Endodermal cell (in vitro differentiated cells): Measurements from ENCODE around the gene HECW1. TPM values are rescaled to one million over a fixed set of nuclear protein-coding genes. Genes with fewer than 3 reads are reported as not detected.

Experiments used
- DNase-seq: peaks from one replicate; pipeline ENCODE4 v3.0.0-alpha.2; 2017
- H3K27ac ChIP-seq: 2 replicates; pipeline ENCODE4 v1.5.1; 2013; ENCODE audit warnings: mild to moderate bottlenecking, low read depth, low read length, moderate library complexity
- H3K27me3 ChIP-seq: 2 replicates; pipeline ENCODE4 v1.6.1; 2013; ENCODE audit warnings: mild to moderate bottlenecking, low read length, moderate library complexity; ENCODE audit not compliant: insufficient read depth, control insufficient read depth, poor library complexity, severe bottlenecking
- H3K36me3 ChIP-seq: 2 replicates; pipeline ENCODE4 v1.7.0; 2013; ENCODE audit warnings: mild to moderate bottlenecking, low read length, moderate library complexity; ENCODE audit not compliant: control insufficient read depth, insufficient read depth
- H3K4me1 ChIP-seq: one replicate; pipeline ENCODE4 v1.7.0; 2013; ENCODE audit warnings: low read length; ENCODE audit not compliant: control insufficient read depth, insufficient read depth
- H3K4me3 ChIP-seq: 2 replicates; pipeline ENCODE4 v1.5.1; 2013; ENCODE audit warnings: mild to moderate bottlenecking, low read length, moderate library complexity
- H3K9ac ChIP-seq: 2 replicates; pipeline ENCODE4 v1.6.1; 2013; ENCODE audit warnings: mild to moderate bottlenecking, low read length, moderate library complexity; ENCODE audit not compliant: poor library complexity, severe bottlenecking; ENCODE audit errors: extremely low read depth
- H3K9me3 ChIP-seq: 2 replicates; pipeline ENCODE4 v1.6.1; 2013; ENCODE audit warnings: mild to moderate bottlenecking, low read length, moderate library complexity; ENCODE audit not compliant: control insufficient read depth
- H3K27ac Mint-ChIP-seq: 2 replicates; pipeline ENCODE4 v1.8.0; 2020; ENCODE audit warnings: mixed read lengths
- H3K27me3 Mint-ChIP-seq: 2 replicates; pipeline ENCODE4 v1.8.0; 2021; ENCODE audit warnings: mild to moderate bottlenecking, mixed read lengths; ENCODE audit not compliant: insufficient read depth
- H3K36me3 Mint-ChIP-seq: 2 replicates; pipeline ENCODE4 v1.8.0; 2020; ENCODE audit warnings: low read depth, mixed read lengths
- H3K4me1 Mint-ChIP-seq: 2 replicates; pipeline ENCODE4 v1.8.0; 2020; ENCODE audit warnings: mixed read lengths
- H3K4me3 Mint-ChIP-seq: 2 replicates; pipeline ENCODE4 v1.8.0; 2020; ENCODE audit warnings: mild to moderate bottlenecking, moderate library complexity, mixed read lengths
- H3K9me3 Mint-ChIP-seq: 2 replicates; pipeline ENCODE4 v1.8.0; 2020; ENCODE audit warnings: mild to moderate bottlenecking, mixed read lengths
- WGBS, 2 experiments: methylation state at CpG; one replicate each; pipeline versions ENCODE4 v1.1.5 to v1.1.7; 2013; ENCODE audit warnings: missing lambda C conversion rate in 2 of 2, mixed read lengths in 1 of 2; ENCODE audit not compliant: insufficient coverage in 1 of 2, insufficient read length in 1 of 2; 5-methylcytosine and 5-hydroxymethylcytosine counted together
- total RNA-seq, 2 donors: library from RNA; stranded (reverse); fragmentation: NEBNext Ultra II Directional in 1 of 2; extraction: Animal tissue kit (Norgen Biotek cat#: 25700) in 1 of 2; gene quantifications; 2 replicates in 1 of 2; 3 replicates in 1 of 2; pipeline ENCODE4 v1.2.1, GENCODE V29; 2021
- TF ChIP-seq, protein P1 (sequence below): fragments of 200-600 bp; sonication (generic); conservative IDR thresholded peaks from 2 replicates; pipeline ENCODE4 v1.5.0; 2021; ENCODE audit warnings: antibody characterized with exemption, mild to moderate bottlenecking

Gene HECW1
- total RNA-seq, 2 donors from 2014 or later, result 4.6 to 12.0 TPM

DNA sequence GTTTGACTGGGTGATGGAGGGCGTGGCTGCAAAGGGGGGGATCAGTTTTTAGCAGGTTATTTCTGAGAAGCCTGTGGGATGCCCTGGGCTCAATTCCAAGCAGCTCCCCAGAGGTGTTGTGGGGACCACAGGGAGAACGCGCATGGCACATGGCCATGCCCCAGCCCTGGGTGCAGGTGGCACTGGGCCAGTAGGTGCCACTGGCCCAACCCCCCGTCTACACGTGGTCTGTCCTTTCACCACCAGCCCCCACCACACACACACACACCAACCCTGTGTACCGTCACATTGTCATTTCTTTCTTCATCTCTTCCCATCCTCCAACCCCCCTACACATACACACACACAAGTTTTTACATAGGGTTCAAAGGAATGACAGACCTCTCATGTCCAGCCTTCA is 355.4 kb downstream of the HECW1 start:
- Mint-ChIP-seq H3K36me3 (no peaks in the 10 kb centered on the region), H3K9me3 (no peaks in the 10 kb centered on the region), H3K27me3 (no peaks in the 10 kb centered on the region), H3K4me1 (peaks cover 25% of the 10 kb centered on the region), H3K27ac (no peak overlapping the region), H3K4me3 (no peak overlapping the region)
- DNase-seq, result no peak
- H3K4me3 ChIP-seq, result no peak overlapping the region
- 95% methylated on average over 6 of the region's 6 CpGs; no CpG with 5 or more reads in 1 of the 2 experiments for WGBS, 2 experiments
- no peak overlapping the region for H3K9ac ChIP-seq
- H3K27me3 ChIP-seq, result no peaks in the 10 kb centered on the region
- no peaks in the 10 kb centered on the region for H3K36me3 ChIP-seq
- H3K27ac ChIP-seq, result no peak overlapping the region
- H3K4me1 ChIP-seq, result peaks cover 10% of the 10 kb centered on the region
- no peaks in the 10 kb centered on the region for H3K9me3 ChIP-seq
- TF ChIP-seq, protein P1, sequence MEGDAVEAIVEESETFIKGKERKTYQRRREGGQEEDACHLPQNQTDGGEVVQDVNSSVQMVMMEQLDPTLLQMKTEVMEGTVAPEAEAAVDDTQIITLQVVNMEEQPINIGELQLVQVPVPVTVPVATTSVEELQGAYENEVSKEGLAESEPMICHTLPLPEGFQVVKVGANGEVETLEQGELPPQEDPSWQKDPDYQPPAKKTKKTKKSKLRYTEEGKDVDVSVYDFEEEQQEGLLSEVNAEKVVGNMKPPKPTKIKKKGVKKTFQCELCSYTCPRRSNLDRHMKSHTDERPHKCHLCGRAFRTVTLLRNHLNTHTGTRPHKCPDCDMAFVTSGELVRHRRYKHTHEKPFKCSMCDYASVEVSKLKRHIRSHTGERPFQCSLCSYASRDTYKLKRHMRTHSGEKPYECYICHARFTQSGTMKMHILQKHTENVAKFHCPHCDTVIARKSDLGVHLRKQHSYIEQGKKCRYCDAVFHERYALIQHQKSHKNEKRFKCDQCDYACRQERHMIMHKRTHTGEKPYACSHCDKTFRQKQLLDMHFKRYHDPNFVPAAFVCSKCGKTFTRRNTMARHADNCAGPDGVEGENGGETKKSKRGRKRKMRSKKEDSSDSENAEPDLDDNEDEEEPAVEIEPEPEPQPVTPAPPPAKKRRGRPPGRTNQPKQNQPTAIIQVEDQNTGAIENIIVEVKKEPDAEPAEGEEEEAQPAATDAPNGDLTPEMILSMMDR, result no peak

DNA sequence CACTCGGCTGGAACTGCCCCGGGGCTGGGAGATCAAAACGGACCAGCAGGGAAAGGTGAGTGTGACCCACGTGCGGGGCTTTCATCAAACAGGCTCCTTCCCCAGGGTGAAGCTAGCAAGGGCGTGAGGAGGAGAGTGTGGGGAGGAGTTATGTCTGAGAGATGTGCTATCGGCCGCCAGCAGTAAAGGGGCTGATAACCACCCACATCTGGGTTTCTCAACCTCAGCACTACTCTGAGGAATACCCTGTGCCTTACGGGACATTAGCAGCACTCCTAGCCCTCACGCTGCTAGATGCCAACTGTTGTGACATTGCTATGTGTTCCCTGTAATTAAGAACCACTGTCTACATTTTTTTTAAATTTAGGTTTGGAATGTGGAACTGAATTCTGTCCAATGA is 356.6 kb downstream of the HECW1 start:
- H3K4me3 ChIP-seq, result no peak overlapping the region
- H3K9me3 ChIP-seq, result no peaks in the 10 kb centered on the region
- peaks cover 4% of the 10 kb centered on the region for H3K4me1 ChIP-seq
- Mint-ChIP-seq H3K36me3 (no peaks in the 10 kb centered on the region), H3K4me1 (peaks cover 19% of the 10 kb centered on the region), H3K9me3 (no peaks in the 10 kb centered on the region), H3K27me3 (no peaks in the 10 kb centered on the region), H3K4me3 (no peak overlapping the region), H3K27ac (no peak overlapping the region)
- TF ChIP-seq, protein P1, result no peak
- H3K9ac ChIP-seq, result no peak overlapping the region
- DNase-seq, result no peak
- no peak overlapping the region for H3K27ac ChIP-seq
- no peaks in the 10 kb centered on the region for H3K27me3 ChIP-seq
- no peaks in the 10 kb centered on the region for H3K36me3 ChIP-seq
- 86 to 92% methylated on average over 4 to 10 of the region's 10 CpGs for WGBS, 2 experiments

DNA sequence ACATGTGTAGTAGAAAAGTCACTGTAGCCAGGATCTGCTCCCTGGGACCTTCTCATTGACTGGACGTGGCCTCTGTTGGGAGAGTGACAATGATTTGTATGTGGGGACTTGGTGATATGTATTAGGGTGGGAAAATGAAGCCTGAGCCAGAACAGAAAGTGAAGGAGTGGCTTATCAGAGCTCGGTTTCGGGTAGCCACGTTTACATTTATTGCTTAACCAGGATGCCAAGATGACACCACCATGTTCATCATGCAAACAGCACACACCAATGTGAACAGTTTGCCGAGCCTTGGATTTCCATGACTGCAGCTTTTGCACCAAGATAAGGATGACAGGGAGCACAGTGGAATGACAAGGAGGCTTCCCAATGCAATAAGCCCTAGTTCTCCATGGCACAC is 357.7 kb downstream of the HECW1 start:
- TF ChIP-seq, protein P1, result no peak
- Histone ChIP-seq H3K4me3 (no peak overlapping the region), H3K27ac (no peak overlapping the region), H3K4me1 (no peaks in the 10 kb centered on the region), H3K36me3 (no peaks in the 10 kb centered on the region), H3K9me3 (no peaks in the 10 kb centered on the region), H3K9ac (no peak overlapping the region), H3K27me3 (no peaks in the 10 kb centered on the region)
- Mint-ChIP-seq H3K4me3 (no peak overlapping the region), H3K36me3 (no peaks in the 10 kb centered on the region), H3K27me3 (no peaks in the 10 kb centered on the region), H3K9me3 (no peaks in the 10 kb centered on the region), H3K4me1 (peaks cover 14% of the 10 kb centered on the region), H3K27ac (no peak overlapping the region)
- no peak for DNase-seq
- 93 to 95% methylated on average over 5 of the region's 5 CpGs for WGBS, 2 experiments
